H7 (cell line): ENCODE measurements around the gene CSTA. TPM values are rescaled to one million over a fixed set of nuclear protein-coding genes. Genes with fewer than 3 reads are reported as not detected.

ENCODE experiments used
- DNase-seq: peaks from one replicate; pipeline ENCODE4 v3.0.0; 2012
- H3K27me3 ChIP-seq: 2 replicates; pipeline ENCODE4 v1.6.0; 2011; ENCODE audit warnings: mild to moderate bottlenecking, low read length; ENCODE audit not compliant: control insufficient read depth, insufficient read depth
- H3K36me3 ChIP-seq: replicated peaks from 2 replicates; pipeline ENCODE4 v1.5.1; 2011; ENCODE audit warnings: low read length; ENCODE audit not compliant: control insufficient read depth, insufficient read depth
- H3K4me3 ChIP-seq: 2 replicates; pipeline ENCODE4 v1.5.1; 2011; ENCODE audit warnings: low read depth, mild to moderate bottlenecking, control low read depth, low read length, moderate library complexity; ENCODE audit not compliant: insufficient read depth
- total RNA-seq: library from RNA; depleted of rRNA; stranded (reverse); fragments of >200 nt; shearing (Covaris generic); gene quantifications from 2 replicates; pipeline ENCODE4 v1.2.3, GENCODE V29; 2014; rRNA removed

Gene CSTA
- total RNA-seq, 1 experiment from 2014 or later = not detected

DNA sequence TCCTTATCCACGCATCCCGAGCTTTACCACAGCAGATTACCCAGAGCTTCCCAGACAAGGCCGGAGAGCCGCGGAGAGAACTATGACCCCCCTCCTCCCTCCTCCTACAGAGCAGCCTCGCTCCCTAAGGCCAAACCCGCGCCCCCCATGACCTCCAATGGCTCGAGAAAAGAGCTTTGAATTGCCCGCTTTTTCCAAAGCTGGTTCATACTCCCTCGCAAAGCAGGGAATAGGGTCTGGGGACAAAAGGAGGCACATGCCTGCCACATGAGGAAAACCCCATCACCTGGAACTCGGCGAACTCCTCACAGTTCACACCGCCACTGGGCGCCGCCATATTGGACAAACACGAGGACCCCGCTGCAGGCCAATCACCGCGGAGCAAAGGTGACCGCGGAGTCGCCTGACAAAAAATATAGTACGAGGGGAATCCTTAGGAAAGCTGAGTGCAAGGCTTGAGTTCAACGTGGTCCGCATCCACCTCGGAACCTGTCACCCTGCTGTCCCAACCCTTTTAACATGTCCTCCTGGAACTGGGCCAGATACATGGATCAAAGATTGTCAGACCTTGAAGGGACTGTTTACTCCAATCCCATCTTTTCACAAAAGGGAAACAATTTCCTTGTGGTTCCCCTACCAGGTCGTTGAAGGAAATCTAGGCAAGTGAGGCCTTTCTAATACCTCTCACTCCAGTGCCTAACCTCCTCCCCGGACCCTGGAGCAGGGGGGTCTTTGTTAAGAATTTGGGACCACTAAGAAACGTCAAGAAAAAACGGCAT is 58.0 kb downstream of the CSTA start, which contains the start of gene MIX23:
Gene MIX23 (minus strand): TSS at position 344 of the 779 bp plus-strand sequence. CDS start 7 bp downstream, at position 337.
- peak; percentile 77 for DNase-seq
- no peaks in the 10 kb centered on the region for H3K27me3 ChIP-seq
- H3K4me3 ChIP-seq = peak within 1 kb of the TSS; percentile 88
- no peaks in the 10 kb centered on the region for H3K36me3 ChIP-seq

DNA sequence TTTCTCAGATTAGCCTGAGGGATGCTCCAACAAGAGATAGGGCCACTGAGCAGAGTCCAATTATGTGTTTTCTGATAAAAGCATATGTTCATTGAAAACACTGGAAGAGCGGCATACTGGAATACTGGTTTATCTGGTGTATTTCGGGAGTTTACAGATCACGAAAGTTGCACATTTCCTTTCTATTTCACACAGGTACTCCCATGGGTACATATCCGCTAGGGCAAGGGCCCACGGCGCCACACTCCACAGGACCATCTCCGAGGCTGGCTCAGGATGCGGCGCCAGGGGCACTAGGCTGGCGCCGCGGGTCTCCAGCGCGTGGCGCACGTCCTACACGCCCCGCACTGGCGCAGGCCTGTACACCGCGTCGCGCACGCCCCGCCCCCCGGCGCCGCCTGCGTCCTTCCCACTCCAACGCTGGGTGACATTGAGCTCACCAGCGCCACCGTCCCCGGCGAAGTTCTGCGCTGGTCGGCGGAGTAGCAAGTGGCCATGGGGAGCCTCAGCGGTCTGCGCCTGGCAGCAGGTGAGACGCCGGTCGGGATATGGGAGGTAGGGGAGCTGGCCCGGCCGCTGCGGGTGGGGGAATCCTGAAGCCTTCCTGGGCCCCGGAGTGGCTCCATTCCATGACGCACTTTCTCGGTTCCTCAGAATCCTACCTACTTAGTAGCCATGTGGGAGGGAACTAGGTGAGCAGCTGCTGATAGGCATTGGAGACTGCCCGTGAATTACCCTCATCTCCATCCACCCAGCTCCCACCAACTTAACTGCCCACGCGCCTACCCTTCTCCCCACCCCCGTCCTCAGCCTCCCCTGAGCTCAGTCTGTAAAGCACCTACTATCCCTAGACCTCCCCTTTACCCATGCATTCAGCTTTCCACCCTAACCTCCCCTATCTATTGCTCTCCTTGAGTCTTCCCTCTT is 59.0 kb downstream of the CSTA start, which contains the start of gene FAM162A:
Gene FAM162A (plus strand): TSS at position 412 of the 927 bp plus-strand sequence. CDS start 84 bp downstream, at position 496.
- no peaks in the 10 kb centered on the region for H3K36me3 ChIP-seq
- peak; percentile 90 for DNase-seq
- H3K4me3 ChIP-seq = peak within 1 kb of the TSS; percentile 88
- H3K27me3 ChIP-seq = no peaks in the 10 kb centered on the region

DNA sequence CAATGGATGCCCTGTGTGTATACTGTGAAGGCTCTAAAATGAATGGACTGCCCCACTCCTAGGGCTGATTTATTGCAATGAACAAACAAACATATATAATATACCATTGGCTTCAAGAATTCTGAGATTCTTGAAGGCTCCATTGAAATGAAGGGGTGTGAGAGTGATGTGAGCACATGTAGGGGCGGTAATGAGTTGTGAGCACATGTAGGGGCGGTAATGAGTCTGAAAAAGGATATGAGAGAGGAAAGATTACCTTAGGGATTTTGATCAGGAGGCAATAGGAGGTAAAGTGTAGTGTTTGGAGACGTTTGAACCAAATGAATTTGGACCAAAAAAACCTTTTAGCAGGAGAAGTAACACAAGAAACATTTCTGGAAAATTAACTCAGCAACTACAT is 62.7 kb downstream of the CSTA start:
- DNase-seq = peak; percentile 21
- Histone ChIP-seq H3K27me3 (no peaks in the 10 kb centered on the region), H3K4me3 (no peak overlapping the region), H3K36me3 (no peaks in the 10 kb centered on the region)

DNA sequence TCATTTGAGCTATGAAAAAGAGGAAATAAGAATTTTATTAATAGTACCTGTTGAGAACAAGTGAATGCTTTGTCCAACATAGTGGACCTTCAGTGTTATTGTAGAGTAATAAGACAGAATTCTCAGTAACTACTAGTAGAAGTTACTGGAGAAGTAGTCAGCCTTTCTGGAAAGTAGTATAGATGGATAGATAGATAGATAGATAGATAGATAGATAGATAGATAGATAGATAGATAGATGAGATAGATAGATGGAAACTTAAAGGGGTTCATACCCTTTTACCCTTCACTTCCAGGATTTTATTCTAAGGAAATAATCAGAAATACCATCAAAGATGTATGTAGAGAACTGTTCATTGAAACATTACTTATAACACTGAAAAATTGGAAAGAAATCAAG is 64.1 kb downstream of the CSTA start:
- Histone ChIP-seq H3K36me3 (no peaks in the 10 kb centered on the region), H3K27me3 (no peaks in the 10 kb centered on the region), H3K4me3 (no peak overlapping the region)
- DNase-seq = no peak

DNA sequence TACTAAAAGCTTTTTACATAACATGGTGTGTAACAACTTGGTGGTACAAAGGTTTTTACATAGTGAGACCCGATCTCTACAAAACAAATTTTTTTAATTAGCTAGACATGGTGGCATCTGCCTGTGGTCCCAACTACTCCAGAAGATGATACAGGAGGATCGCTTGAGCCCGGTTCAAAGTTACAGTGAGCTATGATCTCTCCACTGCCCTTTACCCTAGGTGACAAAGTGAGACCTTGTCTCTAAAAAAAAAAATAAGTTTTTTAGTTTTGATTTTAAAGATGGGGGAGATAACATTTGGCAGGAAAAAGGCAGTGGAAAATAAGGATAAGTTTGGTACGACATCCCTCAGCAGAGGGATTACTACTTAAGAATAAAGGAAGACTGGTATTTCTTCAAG is 64.8 kb downstream of the CSTA start:
- no peak for DNase-seq
- H3K4me3 ChIP-seq = no peak overlapping the region
- no peaks in the 10 kb centered on the region for H3K27me3 ChIP-seq
- no peaks in the 10 kb centered on the region for H3K36me3 ChIP-seq

DNA sequence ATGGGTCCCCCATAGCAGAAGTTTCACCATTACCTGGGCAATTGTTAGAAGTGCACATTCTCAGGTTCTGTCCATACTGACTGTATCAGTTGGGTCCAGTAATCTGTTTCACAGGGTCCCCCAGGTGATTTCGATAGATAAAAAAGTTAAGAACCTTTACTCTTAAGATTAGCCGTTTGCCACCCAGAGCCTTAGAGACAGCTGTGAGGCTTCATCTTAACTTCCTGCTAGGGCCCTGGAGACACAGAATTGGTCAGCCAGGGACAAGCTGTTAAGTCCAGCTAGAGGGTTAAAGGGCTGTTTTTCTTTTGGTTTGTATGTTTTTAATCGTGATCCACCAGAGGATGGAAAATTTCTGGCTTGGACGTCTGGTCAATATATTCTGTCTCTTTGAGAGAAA is 65.6 kb downstream of the CSTA start:
- Histone ChIP-seq H3K4me3 (no peak overlapping the region), H3K36me3 (no peaks in the 10 kb centered on the region), H3K27me3 (no peaks in the 10 kb centered on the region)
- DNase-seq = no peak

Other genes with a start within 250 kb of the CSTA start
- 0.10 and 0.15 TPM in 2 replicates for gene CASR, start 141.6 kb upstream of the CSTA start, total RNA-seq
- 36.6 and 39.4 TPM in 2 replicates for gene MIX23, start 58.0 kb downstream of the CSTA start, total RNA-seq
- gene FAM162A, start 58.9 kb downstream of the CSTA start, total RNA-seq = 59.3 and 82.0 TPM in 2 replicates
- gene WDR5B, start 90.8 kb downstream of the CSTA start, total RNA-seq = 1.1 and 1.2 TPM in 2 replicates
- 20.4 and 34.1 TPM in 2 replicates for gene KPNA1, start 189.7 kb downstream of the CSTA start, total RNA-seq
- 1.1 TPM in 2 replicates for gene PARP9, start 239.1 kb downstream of the CSTA start, total RNA-seq
- 1.9 and 2.0 TPM in 2 replicates for gene DTX3L, start 239.1 kb downstream of the CSTA start, total RNA-seq